IMR-90 (cell line): ENCODE measurements around the gene AMOTL1. TPM values are rescaled to one million over a fixed set of nuclear protein-coding genes. Genes with fewer than 3 reads are reported as not detected.

ENCODE experiments used
- ATAC-seq: fragments of 200-7000 bp; cut with Tn5 transposase; 2 replicates; pipeline ENCODE4 v1.9.1; 2020; ENCODE audit warnings: low read depth, mild to moderate bottlenecking, moderate library complexity
- BruUV-seq: library from RNA; stranded (reverse); fragments of 400-500 nt; replicated peaks from 2 replicates; lab custom pipeline; 2021; lab: Mats Ljungman, UMichigan
- CTCF ChIA-PET: fragments of 300-600 bp; formaldehyde crosslinking; extraction: SDS; loops from one replicate; lab custom pipeline; 2021; ENCODE audit warnings: antibody characterized with exemption; lab: Yijun Ruan, JAX
- POLR2A ChIA-PET: fragments of 300-600 bp; sonication (Branson Sonifier 250); formaldehyde crosslinking; loops from one replicate; lab custom pipeline; 2022; ENCODE audit warnings: antibody characterized with exemption; ENCODE audit not compliant: unreplicated experiment; lab: Charles Lee
- DNase-seq: peaks from one replicate; pipeline ENCODE4 v3.0.0; 2013
- H2AFZ ChIP-seq: replicated peaks from 2 replicates; pipeline ENCODE3; 2013; ENCODE audit warnings: low read length, mild to moderate bottlenecking; ENCODE audit not compliant: poor library complexity
- H2AK5ac ChIP-seq: 2 replicates; pipeline ENCODE4 v1.6.1; 2013; ENCODE audit warnings: low read depth, low read length, inconsistent platforms
- H2AK9ac ChIP-seq: replicated peaks from 2 replicates; pipeline ENCODE3; 2013; ENCODE audit warnings: mild to moderate bottlenecking, low read depth, low read length, moderate library complexity; ENCODE audit not compliant: poor library complexity
- H2BK120ac ChIP-seq: 2 replicates; pipeline ENCODE4 v1.6.1; 2013; ENCODE audit warnings: low read depth, low read length, inconsistent platforms
- H2BK15ac ChIP-seq: 3 replicates; pipeline ENCODE4 v1.6.1; 2013; ENCODE audit warnings: low read depth, low read length, inconsistent platforms
- H2BK20ac ChIP-seq: 2 replicates; pipeline ENCODE4 v1.6.1; 2013; ENCODE audit warnings: low read depth, mild to moderate bottlenecking, inconsistent platforms, low read length, moderate library complexity
- H2BK5ac ChIP-seq: 2 replicates; pipeline ENCODE4 v1.6.1; 2013; ENCODE audit warnings: mild to moderate bottlenecking, low read depth, low read length, inconsistent platforms; ENCODE audit not compliant: poor library complexity, severe bottlenecking
- H3K14ac ChIP-seq: replicated peaks from 2 replicates; pipeline ENCODE4 v1.6.1; 2013; ENCODE audit warnings: low read depth, low read length, inconsistent platforms
- H3K18ac ChIP-seq: 2 replicates; pipeline ENCODE4 v1.6.1; 2013; ENCODE audit warnings: low read depth, low read length, control low read depth
- H3K23ac ChIP-seq: 2 replicates; pipeline ENCODE4 v1.6.1; 2013; ENCODE audit warnings: low read depth, low read length, inconsistent platforms
- H3K27ac ChIP-seq: 2 replicates; pipeline ENCODE4 v1.5.1; 2013; ENCODE audit warnings: mild to moderate bottlenecking, control low read depth, low read length; ENCODE audit not compliant: insufficient read depth
- H3K27me3 ChIP-seq: 2 replicates; pipeline ENCODE4 v1.6.1; 2013; ENCODE audit warnings: low read length; ENCODE audit not compliant: control insufficient read depth, insufficient read depth
- H3K36me3 ChIP-seq: 2 replicates; pipeline ENCODE4 v1.6.1; 2013; ENCODE audit warnings: low read length, mixed read lengths; ENCODE audit not compliant: control insufficient read depth, insufficient read depth
- H3K4ac ChIP-seq: 2 replicates; pipeline ENCODE4 v1.6.1; 2013; ENCODE audit warnings: low read depth, low read length, inconsistent platforms
- H3K4me1 ChIP-seq: 2 replicates; pipeline ENCODE4 v1.6.1; 2013; ENCODE audit warnings: low read length, mixed read lengths; ENCODE audit not compliant: control insufficient read depth, insufficient read depth
- H3K4me2 ChIP-seq: 2 replicates; pipeline ENCODE4 v1.6.1; 2013; ENCODE audit warnings: low read depth, mild to moderate bottlenecking, control low read depth, low read length, moderate library complexity
- H3K4me3 ChIP-seq: 2 replicates; pipeline ENCODE4 v1.5.1; 2013; ENCODE audit warnings: low read depth, mild to moderate bottlenecking, control low read depth, low read length, moderate library complexity; ENCODE audit not compliant: insufficient read depth
- H3K56ac ChIP-seq: 2 replicates; pipeline ENCODE4 v1.6.1; 2013; ENCODE audit warnings: low read length, inconsistent platforms; ENCODE audit not compliant: insufficient read depth; ENCODE audit errors: extremely low read depth
- H3K79me1 ChIP-seq, 2 experiments: 2 replicates each; pipeline ENCODE4 v1.6.1; 2013; ENCODE audit warnings: low read length in 2 of 2, inconsistent platforms in 1 of 2, low read depth in 1 of 2
- H3K9ac ChIP-seq: 2 replicates; pipeline ENCODE4 v1.6.1; 2013; ENCODE audit warnings: low read depth, low read length, control low read depth
- H3K9me1 ChIP-seq: 2 replicates; pipeline ENCODE4 v1.6.1; 2013; ENCODE audit warnings: low read length, inconsistent platforms; ENCODE audit not compliant: insufficient read depth
- H3K9me3 ChIP-seq: 2 replicates; pipeline ENCODE4 v1.6.1; 2013; ENCODE audit warnings: low read length; ENCODE audit not compliant: control insufficient read depth, insufficient read depth
- H4K20me1 ChIP-seq: 2 replicates; pipeline ENCODE4 v1.6.1; 2013; ENCODE audit warnings: low read length, inconsistent platforms; ENCODE audit not compliant: insufficient read depth
- H4K5ac ChIP-seq: 2 replicates; pipeline ENCODE4 v1.6.1; 2013; ENCODE audit warnings: mild to moderate bottlenecking, low read depth, low read length, control low read depth
- H4K8ac ChIP-seq, 2 experiments: 2 replicates each; pipeline ENCODE4 v1.6.1; 2013; ENCODE audit warnings: low read depth in 2 of 2, low read length in 2 of 2, control low read depth in 1 of 2, inconsistent platforms in 1 of 2
- H4K91ac ChIP-seq: 2 replicates; pipeline ENCODE4 v1.6.1; 2013; ENCODE audit warnings: low read depth, low read length, inconsistent platforms; ENCODE audit not compliant: insufficient read depth
- ELK1 ChIP-seq: fragments of 150-350 bp; IDR thresholded peaks from 2 replicates; pipeline ENCODE4 v1.6.1; 2016; ENCODE audit warnings: low read depth, mild to moderate bottlenecking, low read length, moderate library complexity, borderline replicate concordance
- FOS ChIP-seq: fragments of 150-350 bp; IDR thresholded peaks from 2 replicates; pipeline ENCODE4 v1.6.1; 2016; ENCODE audit warnings: low read depth, low read length
- MAZ ChIP-seq: IDR thresholded peaks from 2 replicates; pipeline ENCODE4 v1.6.1; 2012; ENCODE audit warnings: low read depth, mild to moderate bottlenecking, low read length, improper control_type of control experiment, moderate library complexity, borderline replicate concordance
- MXI1 ChIP-seq: IDR thresholded peaks from 2 replicates; pipeline ENCODE4 v1.6.1; 2012; ENCODE audit warnings: low read depth, mild to moderate bottlenecking, low read length, moderate library complexity, borderline replicate concordance
- NFE2L2 ChIP-seq: fragments of 150-350 bp; IDR thresholded peaks from 2 replicates; pipeline ENCODE4 v1.6.1; 2016; ENCODE audit warnings: low read depth, mild to moderate bottlenecking, low read length
- USF2 ChIP-seq: fragments of 150-350 bp; IDR thresholded peaks from 2 replicates; pipeline ENCODE4 v1.6.1; 2017; ENCODE audit warnings: mild to moderate bottlenecking, antibody characterized with exemption, low read length, low read depth
- WGBS, 2 experiments: methylation state at CpG; one replicate each; pipeline versions ENCODE4 v1.1.5 to v1.1.7; 2013; ENCODE audit warnings: missing lambda C conversion rate in 2 of 2; ENCODE audit not compliant: insufficient read length in 1 of 2; ENCODE audit errors: extremely low coverage in 2 of 2; 5-methylcytosine and 5-hydroxymethylcytosine counted together
- dilution Hi-C: fragments of 300-500 bp; cut with HindIII; formaldehyde crosslinking; loops from one replicate; pipeline ENCODE4 v1.14.3; 2018; ENCODE audit warnings: low sequenced_read_pairs; ENCODE audit not compliant: unreplicated experiment
- in situ Hi-C: fragments of 300-500 bp; cut with MboI; formaldehyde crosslinking; loops from 3 replicates; pipeline ENCODE4 v1.14.3; 2019; ENCODE audit warnings: low sequenced_read_pairs, inconsistent platforms, mixed read lengths
- intact Hi-C: fragments of 100-400 bp; cut with micrococcal nuclease; formaldehyde crosslinking; loops from 2 replicates; pipeline ENCODE4 v1.10.0; 2022
- polyA plus RNA-seq, 3 experiments: library from polyadenylated mRNA; depleted of rRNA; stranded (reverse); fragments of >200 nt; gene quantifications; 2 replicates each; pipeline ENCODE4 v1.2.3, GENCODE V29; 2012; ENCODE audit warnings: low replicate concordance in 1 of 3
- total RNA-seq: library from RNA; depleted of rRNA; stranded (reverse); fragments of >200 nt; gene quantifications from 2 replicates; pipeline ENCODE4 v1.2.3, GENCODE V29; 2012

AMOTL1 gene
- total and polyA plus RNA-seq, 2 of the 4 experiments (the other 2 are of a cell fraction), result 18.6 to 49.5 TPM

GRCh38 chr11:94766713-94767206, 1.4 kb upstream of the AMOTL1 start (continued):
- TF ChIP-seq FOS, result no peak

- H2AK5ac ChIP-seq, result no peak overlapping the region
- BruUV-seq, result no TSS peak
- H3K4me3 ChIP-seq, result no peak overlapping the region
- H3K18ac ChIP-seq, result peak overlapping the region; percentile 22
- H4K20me1 ChIP-seq, result peaks cover 25% of the 10 kb centered on the region; the same call in 1 of the 2 replicates
- H3K23ac ChIP-seq, result peak overlapping the region; percentile 35; the same call in 1 of the 2 replicates
- intact Hi-C loops (loop anchor here (5.0 kb wide), 2 partner anchors 80 to 200 kb away; no protein-coding TSS in a partner anchor), in situ Hi-C loops (loop anchor here (25.0 kb wide), 1 partner anchor 630 kb away; the partner anchor contains the start of gene PANX1), dilution Hi-C loops (no loop called here)
- peak overlapping the region; percentile 84; the same call in 1 of the 2 replicates for H2BK120ac ChIP-seq
- peaks cover 2 to 31% of the 10 kb centered on the region in 2 experiments; a peak in 3 of 4 replicates for H3K79me1 ChIP-seq
- H3K4ac ChIP-seq, result peak overlapping the region; percentile 81
- peak overlapping the region; percentile 24 for H4K91ac ChIP-seq
- peak overlapping the region; percentile 27; the same call in 1 of the 2 replicates for H3K27ac ChIP-seq
- DNase-seq (no peak), ATAC-seq (no peak)
- 0 out of 2 replicates have a peak overlapping the region, but pooled peaks have one; percentile 12 for H3K9ac ChIP-seq
- H4K5ac ChIP-seq, result peak overlapping the region; percentile 85
- peak overlapping the region; percentile 2 for H2AK9ac ChIP-seq
- ChIA-PET POLR2A (interaction anchor here (0.9 kb wide), 1 partner anchor 11 kb away, joined by 3 read pairs; no protein-coding TSS in a partner anchor), CTCF (interaction anchor here (1.1 kb wide), 1 partner anchor 13 kb away, joined by 3 read pairs; no protein-coding TSS in a partner anchor)
- WGBS, 2 experiments, result 67% methylated on average over 1 of the region's 5 CpGs; no CpG with 5 or more reads in 1 of the 2 experiments
- no peak overlapping the region for H3K56ac ChIP-seq
- peak overlapping the region; percentile 89 to 96; a peak in 2 of 4 replicates for H4K8ac ChIP-seq
- no peak overlapping the region for H3K4me2 ChIP-seq
- peaks cover 13% of the 10 kb centered on the region for H3K4me1 ChIP-seq
- H3K36me3 ChIP-seq, result no peaks in the 10 kb centered on the region
- no peak overlapping the region for H2BK5ac ChIP-seq
- peak overlapping the region; percentile 65; the same call in 1 of the 2 replicates for H3K14ac ChIP-seq
- H3K9me1 ChIP-seq, result peaks cover 3% of the 10 kb centered on the region; the same call in 1 of the 2 replicates
- peak overlapping the region; percentile 76; the same call in 1 of the 2 replicates for H2BK20ac ChIP-seq
- H3K9me3 ChIP-seq, result no peaks in the 10 kb centered on the region
- TF ChIP-seq NFE2L2 (no peak), USF2 (no peak), ELK1 (no peak), MXI1 (no peak), MAZ (no peak)
- H3K27me3 ChIP-seq, result no peaks in the 10 kb centered on the region
- peak overlapping the region; percentile 82; the same call in 2 of the 3 replicates for H2BK15ac ChIP-seq
- peak overlapping the region; percentile 97 for H2AFZ ChIP-seq
These were observed 865 bp upstream of the AMOTL1 start for GRCh38 chr11:94767291-94767690.
